GM19395 (cell line): ENCODE results near the gene SCYGR1.
"Not testable (repeated sequence)": the region's sequence is repeated elsewhere in the genome, so short reads cannot be mapped to it uniquely, and the experiment has no call there.

Experiments used
- ATAC-seq: cut with Tn5 transposase; IDR thresholded peaks from one replicate; pipeline ENCODE4 v1.9.1; 2021; ENCODE audit warnings: mild to moderate bottlenecking, moderate library complexity; ENCODE audit not compliant: unreplicated experiment

SCYGR1 gene

DNA sequence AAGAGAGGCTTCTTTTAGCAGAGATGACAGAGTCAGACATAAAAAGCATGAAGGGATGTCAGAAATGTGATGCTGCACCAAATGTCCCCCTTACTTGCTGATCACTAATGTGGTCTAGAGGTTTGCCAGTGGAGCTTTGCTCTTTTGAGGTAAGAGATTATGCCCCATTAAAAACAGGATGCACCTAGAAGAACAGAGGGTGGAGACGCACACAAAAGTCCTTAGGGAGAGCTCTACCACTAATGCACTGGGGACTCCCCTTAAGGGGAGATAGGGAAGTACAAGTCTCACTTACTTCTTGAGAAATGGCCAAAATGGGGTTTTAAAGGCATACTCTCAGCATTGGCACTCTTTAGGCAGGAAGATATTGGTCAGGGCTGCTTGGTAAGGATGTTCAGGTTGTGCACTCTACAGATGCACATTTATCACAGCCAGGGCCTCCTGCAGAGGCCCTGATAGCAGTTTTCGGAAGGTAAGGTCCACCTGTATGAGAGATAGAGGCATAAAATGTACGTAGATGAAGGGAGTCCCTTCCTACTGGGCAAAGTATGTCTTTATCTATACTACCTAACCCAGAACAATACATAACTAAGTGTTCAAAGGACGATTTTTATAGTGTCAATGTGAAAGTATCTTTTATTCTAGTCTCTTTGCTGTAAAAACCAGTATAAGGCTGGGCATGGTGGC lies 17.0 kb upstream of the SCYGR1 start:
- ATAC-seq: no peak

DNA sequence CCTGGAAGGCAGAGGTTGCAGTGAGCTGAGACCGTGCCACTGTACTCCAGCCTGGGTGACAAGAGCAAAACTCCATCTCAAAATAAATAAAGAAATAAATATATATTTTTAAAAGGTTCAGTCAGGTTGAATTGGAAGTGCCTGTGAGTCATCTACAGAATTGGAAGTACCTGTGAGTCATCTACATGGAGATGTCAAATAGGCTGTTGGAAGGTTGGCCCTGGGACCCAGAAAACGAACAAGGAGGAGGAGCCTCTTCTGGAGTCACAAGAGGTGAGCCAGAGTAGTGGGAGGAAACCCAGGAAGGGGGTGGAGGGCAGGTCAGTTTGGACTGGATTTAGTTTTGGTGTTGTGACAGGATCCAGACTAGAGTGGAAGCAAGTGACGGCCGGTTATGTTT lies 15.2 kb upstream of the SCYGR1 start:
- ATAC-seq: no peak

GRCh38 chr2:227402321-227402720 lies 14.6 kb upstream of the SCYGR1 start:
- ATAC-seq: no peak

DNA sequence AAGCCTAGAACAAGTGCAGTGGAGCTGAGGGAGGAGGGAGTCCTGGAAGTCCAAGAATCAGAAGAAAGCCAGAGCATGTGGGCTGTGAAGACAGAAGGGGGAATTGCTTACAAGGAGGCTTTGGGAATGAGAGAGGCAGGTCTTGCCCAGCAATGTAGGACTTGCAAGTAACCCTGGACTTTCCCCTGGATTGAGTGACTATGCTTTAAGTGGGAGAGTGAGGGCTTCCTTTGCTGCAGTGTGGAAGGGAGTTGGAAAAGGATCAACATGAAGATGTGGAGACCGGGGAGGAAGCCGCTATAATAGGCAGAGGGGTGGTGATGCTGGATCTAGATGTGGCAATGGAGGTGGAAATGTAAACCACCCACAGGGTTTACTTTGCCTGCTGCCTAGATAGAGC lies 13.8 kb upstream of the SCYGR1 start:
- ATAC-seq: no peak

DNA sequence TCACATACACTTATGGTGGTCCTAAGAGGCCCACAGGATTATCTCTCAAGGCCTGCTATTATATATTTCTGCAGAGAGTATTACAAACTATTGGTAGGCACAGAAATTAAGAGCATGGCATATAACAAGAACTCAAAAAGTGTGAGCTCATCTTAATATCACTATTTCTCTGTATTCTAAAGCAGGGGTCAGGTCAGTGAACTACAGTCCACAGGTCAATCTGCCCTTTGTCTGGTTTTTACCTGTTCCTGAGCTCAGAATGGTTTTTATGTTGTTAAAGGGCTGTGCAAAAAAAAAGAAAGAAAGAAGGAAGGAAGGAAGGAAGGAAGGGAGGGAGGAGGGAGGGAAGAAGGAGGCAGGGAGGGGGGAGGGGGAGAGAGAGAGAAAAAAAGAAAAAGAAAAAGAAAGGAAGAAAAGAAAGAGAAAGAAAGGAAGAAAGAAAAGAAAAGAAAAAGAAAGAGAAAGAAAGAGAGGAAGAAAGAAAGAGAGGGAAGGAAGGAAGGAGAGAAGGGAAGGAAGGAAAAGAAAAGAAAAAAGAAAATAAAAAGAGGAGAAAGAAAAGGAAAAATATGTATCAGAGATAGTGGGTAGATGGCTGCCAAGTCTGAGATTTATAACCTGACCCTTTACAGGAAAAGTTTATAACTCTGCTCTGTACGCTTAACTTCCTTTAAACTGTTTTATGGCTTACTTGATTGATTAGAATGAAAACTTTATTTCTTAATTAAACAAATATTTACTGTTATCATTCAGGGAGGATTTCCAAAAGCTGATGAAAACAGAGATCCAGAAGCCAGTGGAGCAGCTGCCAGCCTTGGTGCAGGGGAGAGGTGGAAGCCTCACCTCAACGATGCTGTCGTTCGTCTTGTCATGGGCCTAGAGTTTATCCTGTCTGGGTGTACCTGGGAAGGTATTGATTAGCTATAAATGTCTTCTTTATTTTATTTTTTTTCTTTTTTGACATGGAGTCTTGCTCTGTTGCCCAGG lies 11.2 kb upstream of the SCYGR1 start:
- no peak for ATAC-seq

DNA sequence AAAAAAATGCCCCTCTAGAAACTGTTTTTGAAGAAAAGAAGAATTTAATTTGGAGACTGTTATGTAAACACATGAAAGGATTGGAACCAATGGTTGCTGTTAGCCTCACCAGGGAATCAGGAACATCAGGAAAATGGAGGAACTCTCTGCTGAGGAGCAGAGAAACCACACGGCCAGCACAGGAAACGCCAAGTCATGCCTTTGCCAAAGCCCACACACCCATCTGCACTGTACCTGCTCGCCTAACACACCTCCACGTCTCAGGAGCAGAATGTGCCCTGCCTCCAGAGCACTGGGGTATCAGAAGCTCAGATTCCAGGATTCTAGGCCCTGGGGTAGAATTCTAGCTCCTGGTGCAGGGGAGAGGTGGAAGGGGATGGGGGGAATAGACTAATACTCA lies 9.8 kb upstream of the SCYGR1 start:
- no peak for ATAC-seq

- ATAC-seq: no peak
Measured at GRCh38 chr2:227395556-227395955, 7.8 kb upstream of the SCYGR1 start.

- ATAC-seq: no peak
Measured at GRCh38 chr2:227394401-227394800, 6.7 kb upstream of the SCYGR1 start.

DNA sequence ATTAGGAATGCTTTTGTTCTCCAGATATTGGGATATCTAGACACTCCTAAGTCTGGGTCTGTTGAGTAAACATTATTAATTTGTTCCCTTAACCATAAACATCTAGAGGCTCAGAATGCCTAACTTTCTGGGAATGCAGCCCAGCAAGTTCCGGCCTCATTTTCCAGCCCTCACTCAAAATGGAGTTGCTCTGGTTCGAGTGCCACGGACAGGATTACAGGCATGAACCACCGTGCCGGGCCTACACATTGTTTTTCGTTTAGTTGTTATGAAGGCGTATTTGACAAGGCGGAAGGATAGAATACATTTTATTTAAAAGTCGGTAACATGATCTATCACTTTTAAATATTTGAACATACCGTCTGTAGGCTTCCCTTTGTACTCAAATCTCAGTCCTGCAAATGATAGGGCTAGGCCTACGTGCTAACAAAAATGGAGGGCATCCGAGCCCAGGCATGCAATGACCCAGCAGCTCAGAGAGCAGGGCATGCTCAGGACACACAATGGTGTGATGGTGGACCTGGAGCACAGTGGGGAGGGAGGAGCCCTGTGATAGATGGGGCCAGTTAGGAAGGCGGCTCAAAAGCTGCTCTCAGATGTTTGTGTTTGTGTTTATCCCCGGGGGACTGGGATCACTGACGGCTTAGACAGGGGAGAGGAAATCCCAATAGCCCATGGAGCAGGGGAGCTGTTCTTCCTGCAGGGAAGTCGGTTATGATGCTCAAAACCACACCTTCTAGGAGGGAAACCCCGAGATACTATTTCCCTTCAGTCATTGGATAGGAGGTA lies 2.9 kb upstream of the SCYGR1 start:
- no peak for ATAC-seq

DNA sequence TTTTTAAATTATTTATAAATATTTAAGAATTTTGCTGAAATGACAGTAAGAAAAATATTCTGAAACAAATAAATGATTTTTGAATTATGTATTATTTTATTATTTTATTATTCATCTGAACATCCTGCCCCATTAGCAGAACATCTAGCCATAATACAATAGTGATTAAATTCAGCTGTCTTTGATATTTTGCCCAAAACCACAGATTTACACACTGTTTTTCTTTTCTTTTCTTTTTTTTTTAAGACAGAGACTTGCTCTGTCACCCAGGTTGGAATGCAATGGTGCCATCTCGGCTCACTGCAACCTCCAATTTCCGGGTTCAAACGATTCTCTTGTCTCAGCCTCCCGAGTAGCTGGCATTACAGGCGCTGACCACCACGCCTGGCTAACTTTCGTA lies 1.9 kb upstream of the SCYGR1 start:
- ATAC-seq: no peak

DNA sequence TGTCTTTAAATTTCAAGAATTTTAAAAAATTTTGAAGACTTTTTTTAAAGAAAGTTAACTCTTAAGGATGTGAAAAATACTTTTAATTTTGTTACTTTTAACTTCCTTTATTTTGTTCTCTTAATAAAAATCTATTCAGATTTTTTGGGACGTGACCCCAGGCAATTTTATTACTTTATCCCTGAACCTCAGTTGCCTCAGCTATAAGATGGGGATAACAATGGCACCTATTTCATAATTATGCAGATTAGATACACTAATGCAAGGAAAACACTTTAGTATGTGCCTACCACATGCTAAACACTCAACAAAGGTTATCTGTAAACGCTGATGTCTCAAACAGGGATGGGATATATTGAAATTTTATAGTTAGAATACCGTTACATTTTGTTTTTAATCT lies 1.5 kb upstream of the SCYGR1 start:
- no peak for ATAC-seq

DNA sequence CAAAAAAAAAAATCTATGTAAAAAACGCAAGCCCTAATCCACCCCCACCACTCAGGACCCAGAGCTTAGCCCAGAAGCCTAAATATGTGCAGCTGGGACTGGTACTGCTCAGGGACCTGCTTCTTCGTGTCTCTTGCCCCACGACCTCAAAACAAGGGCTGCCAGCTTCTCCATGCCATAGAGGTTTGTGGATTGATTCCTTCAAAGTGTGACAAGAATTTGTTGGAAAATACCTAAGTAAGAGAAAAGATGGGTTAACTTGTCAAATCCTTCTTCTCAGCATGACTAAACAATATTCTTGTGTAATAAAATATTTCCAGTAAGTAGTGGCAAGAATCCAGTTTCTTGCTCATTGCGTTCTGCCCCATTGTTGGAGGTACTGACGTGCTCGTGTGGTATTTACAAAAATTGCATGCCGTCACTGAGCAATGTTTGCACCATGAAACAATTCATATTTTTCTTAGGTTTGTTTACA lies 825 bp upstream of the SCYGR1 start:
- no peak for ATAC-seq

GRCh38 chr2:227386630-227387029 lies 1.1 kb downstream of the SCYGR1 start:
- ATAC-seq: no peak

DNA sequence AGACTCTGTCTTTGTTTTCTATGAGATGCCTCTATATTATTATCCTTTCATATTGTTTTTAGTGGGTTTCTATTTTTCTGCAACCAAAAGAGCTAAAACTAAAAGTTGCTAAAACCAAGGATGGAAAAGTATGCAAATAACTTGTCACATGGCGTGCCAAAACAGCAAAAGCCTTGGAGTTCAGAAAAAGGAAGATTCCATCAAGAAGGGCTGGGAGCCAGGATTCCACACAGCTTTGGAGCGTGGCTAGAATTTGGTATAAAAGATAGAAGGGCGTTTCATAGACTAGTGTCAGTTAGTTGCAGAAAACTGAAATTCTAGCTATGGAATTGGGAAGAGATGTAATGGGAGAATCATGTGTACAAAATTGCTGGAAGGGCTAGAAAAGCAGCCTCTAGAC lies 4.1 kb downstream of the SCYGR1 start:
- ATAC-seq: no peak

DNA sequence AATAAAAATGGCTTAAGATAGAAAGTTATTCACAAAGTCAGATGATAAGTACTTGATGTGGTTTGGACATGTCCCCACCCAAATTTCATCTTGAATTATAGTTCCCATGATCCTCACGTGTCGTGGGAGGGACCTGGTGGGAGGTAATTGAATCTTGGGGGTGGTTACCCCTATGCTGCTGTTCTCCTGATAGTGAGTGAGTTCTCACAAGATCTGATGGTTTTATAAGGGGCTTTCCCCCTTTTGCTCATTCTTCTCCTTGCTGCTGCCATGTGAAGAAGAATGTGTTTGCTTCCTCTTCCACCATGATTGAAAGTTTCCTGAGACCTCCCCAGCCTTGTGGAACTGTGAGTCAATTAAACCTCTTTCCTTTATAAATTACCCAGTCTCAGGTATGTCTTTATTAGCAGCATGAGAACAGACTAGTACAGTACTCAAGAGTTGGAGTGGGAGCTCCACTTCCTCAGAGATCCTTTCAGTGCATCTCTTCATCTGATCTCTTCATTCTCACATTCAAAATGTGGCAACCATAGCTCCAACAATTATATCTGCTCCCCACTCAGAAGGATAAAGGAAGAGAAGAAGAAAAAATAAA lies 5.4 kb downstream of the SCYGR1 start:
- ATAC-seq: not testable (repeated sequence)

DNA sequence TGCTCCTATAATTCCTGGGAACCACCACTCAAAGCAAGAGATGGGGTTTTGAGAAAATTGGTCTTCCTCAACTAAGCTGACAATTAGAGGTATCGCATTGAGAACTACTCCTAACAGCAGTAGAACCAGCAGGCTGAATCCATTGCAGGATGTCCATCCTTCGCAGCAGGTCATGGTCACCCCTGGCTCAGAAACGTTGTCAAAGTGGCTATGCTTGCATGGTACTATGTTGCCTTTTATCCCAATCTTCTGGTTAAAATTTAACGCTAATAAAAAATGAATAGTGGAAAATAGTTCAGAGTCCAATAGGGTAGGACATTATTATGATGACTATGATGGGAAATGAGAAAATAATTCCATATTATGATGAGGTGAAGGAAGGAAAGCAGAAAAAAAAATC lies 8.7 kb downstream of the SCYGR1 start, which contains the start of gene TM4SF20:
TM4SF20 (minus strand) TSS at position 212 of the 400 bp plus-strand sequence; CDS start at position 174, 38 bp downstream.
- no peak for ATAC-seq

GRCh38 chr2:227378371-227378782 lies 9.4 kb downstream of the SCYGR1 start:
- no peak for ATAC-seq

- no peak for ATAC-seq
Measured at GRCh38 chr2:227377467-227378351, 10.0 kb downstream of the SCYGR1 start.

DNA sequence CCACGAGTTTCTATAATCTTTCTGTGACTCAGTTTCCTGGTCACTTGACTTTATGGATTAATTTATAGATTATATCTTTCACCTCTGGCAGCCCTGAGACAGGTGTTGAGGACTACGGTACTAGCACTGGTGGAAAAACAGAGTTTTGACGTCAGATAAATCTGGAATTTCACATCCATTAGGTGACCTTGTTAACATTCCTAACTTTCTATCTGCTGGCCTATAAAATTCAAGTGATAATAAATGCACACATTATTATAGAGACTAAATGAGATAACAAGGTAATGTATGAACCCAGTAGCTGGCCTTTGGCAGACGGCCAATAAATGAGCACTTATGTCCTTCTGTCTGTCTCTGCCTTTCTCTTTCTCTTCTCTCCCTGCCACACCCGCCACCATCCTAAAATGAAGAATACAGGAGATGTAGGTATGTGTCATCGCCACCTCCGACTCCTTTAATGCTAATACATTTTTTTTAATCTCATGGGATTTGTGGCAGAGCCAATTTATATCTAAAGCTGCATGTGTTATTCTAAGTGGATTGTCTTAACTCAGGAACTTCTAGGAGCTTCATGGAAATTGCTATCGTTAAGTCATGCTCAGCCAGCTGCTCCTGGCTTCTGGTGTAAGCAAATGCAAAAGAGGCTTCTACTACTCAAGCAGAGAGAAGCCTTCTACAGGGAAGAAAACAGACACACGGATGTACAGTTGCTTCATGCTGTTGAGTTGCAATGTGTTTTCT lies 10.9 kb downstream of the SCYGR1 start:
- ATAC-seq: no peak
